Measurements from ENCODE around the gene ST6GALNAC4. TPM values are rescaled to one million over a fixed set of nuclear protein-coding genes. Genes with fewer than 3 reads are reported as not detected.
A peak's percentile ranks its signal among the peaks of the same experiment; 100 is the strongest.

ST6GALNAC4 gene
- total and polyA plus RNA-seq, 9 of the 15 experiments (the other 6 are each of a cell fraction or from before 2014, with no cell fraction given), result 2.6 to 43.1 (median 15.4) TPM

- Histone ChIP-seq H3K4me1 (replicated peaks in 1 of 2; ENCODE audit: control insufficient read depth in 2 of 2, insufficient read depth in 2 of 2, low read length in 2 of 2) (peaks cover 38 to 57% of the 10 kb centered on the region in 2 experiments), H3K9me3 (replicated peaks; ENCODE audit: control insufficient read depth, insufficient read depth, low read depth, low read length) (no peaks in the 10 kb centered on the region), H4K20me1 (replicated peaks; ENCODE audit: control insufficient read depth, insufficient read depth, low read length) (no peaks in the 10 kb centered on the region), H3K36me3 (ENCODE audit: control insufficient read depth, insufficient read depth, low read length) (peaks cover 11% of the 10 kb centered on the region; the same call in 1 of the 3 replicates), H3K27ac (ENCODE audit: extremely low read depth, low read depth, low read length) (peak overlapping the region; percentile 57), H3K79me2 (ENCODE audit: control insufficient read depth, insufficient read depth, low read length) (peaks cover 17% of the 10 kb centered on the region), H3K9ac (ENCODE audit: insufficient read depth in 1 of 2, low read depth in 2 of 2, low read length in 2 of 2) (peak overlapping the region; percentile 24 to 65), H2AFZ (ENCODE audit: low read depth, low read length) (peak overlapping the region; percentile 92), H3K9me1 (ENCODE audit: control insufficient read depth, insufficient read depth, low read length) (no peaks in the 10 kb centered on the region), H3K4me2 (ENCODE audit: insufficient read depth, low read length) (peak overlapping the region; percentile 47), H3K27me3 (ENCODE audit: control insufficient read depth in 2 of 2, insufficient read depth in 2 of 2, low read length in 2 of 2) (no peaks in the 10 kb centered on the region), H3K4me3 (no peak overlapping the region)
- ATAC-seq (peak; percentile 73), DNase-seq (ENCODE audit: extremely low read depth in 1 of 4, low spot score in 3 of 4) (peak; percentile 50 to 78 (median 64)), FAIRE-seq (peak; percentile 32)
- 39% methylated on average over 8 of the region's 8 CpGs for WGBS (ENCODE audit: insufficient coverage, low coverage, missing lambda C conversion rate)
- intact Hi-C loops (cut with micrococcal nuclease) (loop anchor here (5.0 to 10.0 kb wide), 2 partner anchors 51 to 414 kb away; no protein-coding TSS in a partner anchor), in situ Hi-C loops (cut with MboI) (loop anchor here (5.0 to 25.0 kb wide), 3 partner anchors 181 to 981 kb away; partner anchors contain the start of gene TOR2A)
- CTCF ChIA-PET (ENCODE audit: low intra/inter-chr PET ratio), result interaction anchor here (4.3 kb wide), 1 partner anchor 183 kb away, joined by 34 read pairs; the partner anchor contains the start of gene TOR2A
- POLR2A ChIA-PET, result interaction anchor here (1.0 to 1.4 kb wide), 3 partner anchors 10 to 138 kb away, joined by 4 to 5 read pairs (median 4); no protein-coding TSS in a partner anchor
- BruUV-seq (replicated peaks), result no TSS peak
- TF ChIP-seq HMG20B (CRISPR knock-in tag; IDR thresholded peaks at IDR 0.05) (no peak), CC2D1A (IDR thresholded peaks at IDR 0.05) (no peak), ZNF224 (CRISPR knock-in tag; IDR thresholded peaks at IDR 0.05) (no peak), PKNOX1 (IDR thresholded peaks at IDR 0.05) (peak; percentile 36; the same call in 1 of the 2 replicates), TCF3 (CRISPR knock-in tag; IDR thresholded peaks at IDR 0.05) (no peak), CLOCK (CRISPR knock-in tag; IDR thresholded peaks at IDR 0.05; ENCODE audit: borderline replicate concordance) (no peak), FOXM1 (IDR thresholded peaks at IDR 0.05; ENCODE audit: low read depth) (no peak), FOXM1 (CRISPR knock-in tag; IDR thresholded peaks at IDR 0.05; ENCODE audit: low read depth) (no peak), MXI1 (IDR thresholded peaks at IDR 0.05; ENCODE audit: low read depth, low read length) (no peak)
- TF ChIP-seq, protein P1, sequence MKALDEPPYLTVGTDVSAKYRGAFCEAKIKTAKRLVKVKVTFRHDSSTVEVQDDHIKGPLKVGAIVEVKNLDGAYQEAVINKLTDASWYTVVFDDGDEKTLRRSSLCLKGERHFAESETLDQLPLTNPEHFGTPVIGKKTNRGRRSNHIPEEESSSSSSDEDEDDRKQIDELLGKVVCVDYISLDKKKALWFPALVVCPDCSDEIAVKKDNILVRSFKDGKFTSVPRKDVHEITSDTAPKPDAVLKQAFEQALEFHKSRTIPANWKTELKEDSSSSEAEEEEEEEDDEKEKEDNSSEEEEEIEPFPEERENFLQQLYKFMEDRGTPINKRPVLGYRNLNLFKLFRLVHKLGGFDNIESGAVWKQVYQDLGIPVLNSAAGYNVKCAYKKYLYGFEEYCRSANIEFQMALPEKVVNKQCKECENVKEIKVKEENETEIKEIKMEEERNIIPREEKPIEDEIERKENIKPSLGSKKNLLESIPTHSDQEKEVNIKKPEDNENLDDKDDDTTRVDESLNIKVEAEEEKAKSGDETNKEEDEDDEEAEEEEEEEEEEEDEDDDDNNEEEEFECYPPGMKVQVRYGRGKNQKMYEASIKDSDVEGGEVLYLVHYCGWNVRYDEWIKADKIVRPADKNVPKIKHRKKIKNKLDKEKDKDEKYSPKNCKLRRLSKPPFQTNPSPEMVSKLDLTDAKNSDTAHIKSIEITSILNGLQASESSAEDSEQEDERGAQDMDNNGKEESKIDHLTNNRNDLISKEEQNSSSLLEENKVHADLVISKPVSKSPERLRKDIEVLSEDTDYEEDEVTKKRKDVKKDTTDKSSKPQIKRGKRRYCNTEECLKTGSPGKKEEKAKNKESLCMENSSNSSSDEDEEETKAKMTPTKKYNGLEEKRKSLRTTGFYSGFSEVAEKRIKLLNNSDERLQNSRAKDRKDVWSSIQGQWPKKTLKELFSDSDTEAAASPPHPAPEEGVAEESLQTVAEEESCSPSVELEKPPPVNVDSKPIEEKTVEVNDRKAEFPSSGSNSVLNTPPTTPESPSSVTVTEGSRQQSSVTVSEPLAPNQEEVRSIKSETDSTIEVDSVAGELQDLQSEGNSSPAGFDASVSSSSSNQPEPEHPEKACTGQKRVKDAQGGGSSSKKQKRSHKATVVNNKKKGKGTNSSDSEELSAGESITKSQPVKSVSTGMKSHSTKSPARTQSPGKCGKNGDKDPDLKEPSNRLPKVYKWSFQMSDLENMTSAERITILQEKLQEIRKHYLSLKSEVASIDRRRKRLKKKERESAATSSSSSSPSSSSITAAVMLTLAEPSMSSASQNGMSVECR (CRISPR knock-in tag; IDR thresholded peaks at IDR 0.05), result no peak
- TF ChIP-seq, protein P2, sequence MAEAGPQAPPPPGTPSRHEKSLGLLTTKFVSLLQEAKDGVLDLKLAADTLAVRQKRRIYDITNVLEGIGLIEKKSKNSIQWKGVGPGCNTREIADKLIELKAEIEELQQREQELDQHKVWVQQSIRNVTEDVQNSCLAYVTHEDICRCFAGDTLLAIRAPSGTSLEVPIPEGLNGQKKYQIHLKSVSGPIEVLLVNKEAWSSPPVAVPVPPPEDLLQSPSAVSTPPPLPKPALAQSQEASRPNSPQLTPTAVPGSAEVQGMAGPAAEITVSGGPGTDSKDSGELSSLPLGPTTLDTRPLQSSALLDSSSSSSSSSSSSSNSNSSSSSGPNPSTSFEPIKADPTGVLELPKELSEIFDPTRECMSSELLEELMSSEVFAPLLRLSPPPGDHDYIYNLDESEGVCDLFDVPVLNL (CRISPR knock-in tag; IDR thresholded peaks at IDR 0.05; ENCODE audit: low read depth), result no peak
Observed at GRCh38 chr9:127918183-127919107, 1.6 kb upstream of the ST6GALNAC4 start.
